Neuron (in vitro differentiated cells): ENCODE results near the gene CD177.
"Not testable (repeated sequence)": the region's sequence is repeated elsewhere in the genome, so short reads cannot be mapped to it uniquely, and the experiment has no call there.

Experiments used
- H2AFZ ChIP-seq: one replicate; pipeline ENCODE4 v1.6.1; 2013; ENCODE audit warnings: low read depth, mild to moderate bottlenecking, inconsistent platforms, low read length, moderate library complexity
- H3K27me3 ChIP-seq: one replicate; pipeline ENCODE4 v1.6.1; 2013; ENCODE audit warnings: low read length; ENCODE audit not compliant: insufficient read depth
- H3K36me3 ChIP-seq: one replicate; pipeline ENCODE4 v1.6.1; 2013; ENCODE audit warnings: low read length; ENCODE audit not compliant: insufficient read depth
- H3K4me1 ChIP-seq: one replicate; pipeline ENCODE4 v1.6.1; 2013; ENCODE audit warnings: low read length; ENCODE audit not compliant: insufficient read depth
- H3K4me3 ChIP-seq: 2 replicates; pipeline ENCODE4 v1.5.1; 2013; ENCODE audit warnings: mild to moderate bottlenecking, low read length, moderate library complexity
- H3K9me3 ChIP-seq: one replicate; pipeline ENCODE4 v1.6.1; 2013; ENCODE audit warnings: low read length

Gene CD177

DNA sequence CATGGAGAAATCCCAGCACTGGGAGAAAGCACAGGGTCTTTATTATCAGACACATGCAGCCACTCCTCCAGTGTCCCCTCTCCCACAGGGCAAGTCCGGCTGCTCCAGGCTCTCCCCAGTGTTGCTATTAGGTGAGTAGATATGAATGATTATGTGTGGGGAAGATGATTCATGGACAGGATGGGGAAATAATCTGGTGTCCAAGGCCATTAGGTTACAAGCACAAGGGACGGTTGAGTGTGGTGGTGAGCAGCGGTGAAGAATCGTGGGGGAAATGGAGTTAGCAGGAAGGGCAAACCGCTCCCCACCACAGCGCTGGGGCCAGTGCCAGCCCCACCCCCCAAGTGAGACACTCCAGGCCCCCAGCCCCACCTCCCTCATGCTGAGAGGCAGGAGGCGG, 19.0 kb downstream of the CD177 start:
- Histone ChIP-seq H3K27me3 (no peaks in the 10 kb centered on the region), H3K4me3 (no peak overlapping the region), H3K4me1 (no peaks in the 10 kb centered on the region), H2AFZ (no peak overlapping the region), H3K9me3 (no peaks in the 10 kb centered on the region), H3K36me3 (no peaks in the 10 kb centered on the region)

DNA sequence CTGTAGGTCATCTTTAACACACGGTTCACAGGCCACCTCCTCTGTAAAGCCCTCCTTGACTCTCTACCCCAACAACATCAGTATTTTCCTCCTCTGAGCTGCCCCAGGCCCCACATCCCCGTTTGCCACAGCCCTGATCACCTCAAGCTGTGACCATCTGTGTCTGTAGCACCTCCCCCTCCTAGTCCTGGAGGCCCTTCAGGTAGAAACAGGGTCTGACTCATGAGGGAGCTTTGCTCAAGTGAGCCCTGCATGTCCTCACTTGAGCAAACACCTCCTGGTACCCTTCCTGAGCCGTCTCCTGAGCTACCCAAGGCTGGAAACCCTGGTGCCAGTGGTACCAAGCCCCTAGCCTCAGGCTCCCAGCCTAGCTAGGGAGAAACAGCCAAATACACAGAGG, 24.1 kb downstream of the CD177 start:
- not testable (repeated sequence) for H3K4me1 ChIP-seq, H3K4me3 ChIP-seq, H3K36me3 ChIP-seq, H3K27me3 ChIP-seq, H2AFZ ChIP-seq, H3K9me3 ChIP-seq

GRCh38 chr19:43380008-43380407, 26.5 kb downstream of the CD177 start:
- H3K4me3 ChIP-seq: no peak overlapping the region
- H3K9me3 ChIP-seq: no peaks in the 10 kb centered on the region
- no peaks in the 10 kb centered on the region for H3K4me1 ChIP-seq
- H3K36me3 ChIP-seq: no peaks in the 10 kb centered on the region
- no peak overlapping the region for H2AFZ ChIP-seq
- H3K27me3 ChIP-seq: no peaks in the 10 kb centered on the region

DNA sequence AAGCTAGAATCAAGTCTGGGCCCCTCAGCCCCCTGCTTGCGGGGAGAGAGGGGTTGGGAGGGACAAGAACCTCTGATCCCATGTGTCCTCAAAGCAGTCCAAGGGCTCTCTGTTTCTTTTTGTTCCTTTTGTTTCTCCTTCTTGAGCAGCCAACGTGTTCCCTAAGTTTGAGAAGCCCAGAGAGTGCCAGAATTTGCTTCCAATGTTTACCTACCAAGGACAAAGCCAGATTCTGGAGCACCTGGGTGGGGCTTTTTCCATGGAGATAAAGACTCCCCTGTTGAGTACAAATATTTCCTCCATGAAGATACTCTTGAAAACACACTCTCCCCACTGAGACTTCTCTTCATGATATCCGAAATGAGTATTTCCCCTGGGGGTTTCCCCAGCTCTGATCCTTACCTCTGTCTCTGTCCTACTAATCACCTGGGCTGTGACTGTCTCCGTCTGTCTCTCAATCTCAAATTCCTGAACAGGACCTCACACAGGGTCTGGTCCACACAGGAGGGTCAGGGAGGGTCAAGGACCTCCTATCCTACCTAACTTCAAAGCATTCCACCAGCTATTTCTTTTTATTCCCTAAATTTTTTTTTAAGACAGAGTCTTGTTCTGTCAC, 27.4 kb downstream of the CD177 start:
- H3K36me3 ChIP-seq: no peaks in the 10 kb centered on the region
- no peaks in the 10 kb centered on the region for H3K27me3 ChIP-seq
- H2AFZ ChIP-seq: no peak overlapping the region
- no peaks in the 10 kb centered on the region for H3K9me3 ChIP-seq
- H3K4me3 ChIP-seq: no peak overlapping the region
- H3K4me1 ChIP-seq: no peaks in the 10 kb centered on the region

DNA sequence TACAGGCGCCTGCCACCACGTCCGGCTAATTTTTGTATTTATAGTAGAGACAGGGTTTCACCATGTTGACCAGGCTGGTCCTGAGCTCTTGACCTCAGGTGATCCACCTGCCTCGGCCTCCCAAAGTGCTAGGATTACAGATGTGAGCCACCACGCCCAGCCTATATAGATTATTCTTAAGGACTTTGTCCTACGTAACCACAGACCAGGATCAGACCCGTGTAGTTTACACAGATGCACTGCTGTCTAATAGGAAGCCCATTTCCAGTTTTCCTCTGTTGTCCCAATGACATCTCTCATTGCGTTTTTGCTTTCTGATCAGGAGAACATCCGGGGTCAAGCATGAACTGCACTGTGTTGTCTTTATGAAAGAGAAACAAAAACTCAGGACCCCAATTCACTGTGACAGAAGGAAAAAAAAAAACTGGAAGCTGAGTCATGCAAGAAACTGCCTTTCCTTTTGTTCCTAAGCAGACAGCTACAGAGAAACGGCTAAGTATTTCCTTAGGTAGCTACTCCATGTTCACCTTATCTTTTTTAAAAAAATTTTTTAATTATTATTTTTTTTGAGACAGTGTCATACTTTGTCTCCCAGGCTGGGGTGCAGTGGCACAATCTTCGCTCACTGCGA, 29.2 kb downstream of the CD177 start:
- H3K4me3 ChIP-seq, H3K27me3 ChIP-seq, H2AFZ ChIP-seq, H3K36me3 ChIP-seq, H3K4me1 ChIP-seq, H3K9me3 ChIP-seq: not testable (repeated sequence)

GRCh38 chr19:43383254-43383653, 29.8 kb downstream of the CD177 start:
- not testable (repeated sequence) for H3K36me3 ChIP-seq, H3K4me3 ChIP-seq, H3K9me3 ChIP-seq, H3K27me3 ChIP-seq, H2AFZ ChIP-seq, H3K4me1 ChIP-seq

- H3K36me3 ChIP-seq, H3K27me3 ChIP-seq, H3K9me3 ChIP-seq, H2AFZ ChIP-seq, H3K4me1 ChIP-seq, H3K4me3 ChIP-seq: not testable (repeated sequence)
Measured at GRCh38 chr19:43383759-43384158, 30.3 kb downstream of the CD177 start.

DNA sequence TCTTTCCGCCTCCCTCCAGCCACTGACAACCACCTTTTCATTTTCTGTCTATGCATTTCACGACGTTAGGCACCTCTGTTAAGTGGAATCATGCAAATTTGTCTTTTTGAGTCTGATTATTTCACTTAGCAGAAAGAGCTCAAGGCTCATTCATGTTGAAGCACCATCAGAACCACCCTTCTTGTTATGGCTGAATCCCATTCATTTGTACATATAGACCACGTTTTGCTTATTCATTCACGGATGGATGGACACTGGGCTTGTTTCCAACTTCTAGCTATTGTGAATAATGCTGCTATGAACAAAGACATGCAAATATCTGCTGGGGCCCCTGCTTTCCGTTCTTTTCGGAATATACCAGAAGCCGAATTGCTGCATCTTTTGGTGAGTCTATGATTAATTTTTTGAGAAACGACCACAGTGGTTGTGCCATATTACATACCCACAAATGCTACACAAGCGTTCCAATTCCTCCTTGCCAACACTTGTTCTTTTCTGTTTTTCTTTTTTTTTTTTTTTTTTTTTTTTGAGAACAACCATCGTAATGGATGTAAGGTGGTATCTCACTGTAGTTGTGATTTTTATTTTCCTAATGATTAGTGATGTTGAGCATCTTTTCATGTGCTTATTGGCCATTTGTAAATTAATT, 37.5 kb downstream of the CD177 start:
- H2AFZ ChIP-seq, H3K9me3 ChIP-seq, H3K4me1 ChIP-seq, H3K27me3 ChIP-seq, H3K36me3 ChIP-seq, H3K4me3 ChIP-seq: not testable (repeated sequence)

- not testable (repeated sequence) for H3K9me3 ChIP-seq, H3K27me3 ChIP-seq, H3K4me1 ChIP-seq, H2AFZ ChIP-seq, H3K4me3 ChIP-seq, H3K36me3 ChIP-seq
Measured at GRCh38 chr19:43391552-43391935, 38.1 kb downstream of the CD177 start.

GRCh38 chr19:43393501-43393900, 40.0 kb downstream of the CD177 start:
- H2AFZ ChIP-seq, H3K27me3 ChIP-seq, H3K36me3 ChIP-seq, H3K9me3 ChIP-seq, H3K4me1 ChIP-seq, H3K4me3 ChIP-seq: not testable (repeated sequence)

DNA sequence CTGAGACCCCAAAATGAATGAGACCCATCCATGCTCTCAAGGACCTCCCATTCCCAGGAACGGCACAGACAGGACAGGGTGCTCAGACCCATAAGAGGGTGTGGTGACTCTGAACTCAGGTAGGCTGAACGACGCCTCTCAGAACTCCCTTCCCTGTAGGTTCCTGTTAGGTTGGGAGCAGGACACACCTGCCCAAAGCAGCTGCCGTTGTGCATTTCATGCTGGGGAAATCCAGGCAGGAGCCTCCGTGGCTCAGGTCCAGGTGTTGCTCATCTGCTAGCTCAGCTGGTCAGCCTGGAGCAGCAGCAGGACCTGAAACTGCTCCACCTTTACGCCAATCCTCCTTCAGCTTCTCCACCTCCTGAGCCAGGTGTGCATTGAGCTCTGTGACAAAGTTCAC, 42.1 kb downstream of the CD177 start:
- H3K9me3 ChIP-seq: no peaks in the 10 kb centered on the region
- no peak overlapping the region for H3K4me3 ChIP-seq
- H2AFZ ChIP-seq: no peak overlapping the region
- no peaks in the 10 kb centered on the region for H3K36me3 ChIP-seq
- H3K27me3 ChIP-seq: no peaks in the 10 kb centered on the region
- no peaks in the 10 kb centered on the region for H3K4me1 ChIP-seq

DNA sequence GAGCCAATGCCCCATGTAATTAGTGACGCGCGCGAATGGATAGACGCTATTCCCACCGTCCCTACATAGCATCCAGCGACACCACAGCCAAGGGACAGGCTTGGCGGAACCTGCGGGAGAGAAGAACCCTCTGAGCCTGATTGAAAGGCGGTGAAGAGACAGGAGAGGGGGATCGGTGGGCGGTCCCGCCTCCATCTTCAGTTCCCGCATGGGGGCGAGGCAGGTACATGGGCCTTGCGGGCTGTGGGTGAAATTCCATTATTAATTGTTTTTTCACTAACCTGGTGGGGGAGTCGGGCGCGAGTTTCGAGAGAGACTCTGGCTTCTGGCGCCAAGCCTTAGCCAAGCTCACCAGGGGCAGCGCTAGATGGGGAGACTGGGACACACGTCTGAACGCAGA, 52.8 kb downstream of the CD177 start:
- H2AFZ ChIP-seq: no peak overlapping the region
- H3K27me3 ChIP-seq: no peaks in the 10 kb centered on the region
- no peaks in the 10 kb centered on the region for H3K36me3 ChIP-seq
- H3K9me3 ChIP-seq: no peaks in the 10 kb centered on the region
- no peaks in the 10 kb centered on the region for H3K4me1 ChIP-seq
- H3K4me3 ChIP-seq: no peak overlapping the region

DNA sequence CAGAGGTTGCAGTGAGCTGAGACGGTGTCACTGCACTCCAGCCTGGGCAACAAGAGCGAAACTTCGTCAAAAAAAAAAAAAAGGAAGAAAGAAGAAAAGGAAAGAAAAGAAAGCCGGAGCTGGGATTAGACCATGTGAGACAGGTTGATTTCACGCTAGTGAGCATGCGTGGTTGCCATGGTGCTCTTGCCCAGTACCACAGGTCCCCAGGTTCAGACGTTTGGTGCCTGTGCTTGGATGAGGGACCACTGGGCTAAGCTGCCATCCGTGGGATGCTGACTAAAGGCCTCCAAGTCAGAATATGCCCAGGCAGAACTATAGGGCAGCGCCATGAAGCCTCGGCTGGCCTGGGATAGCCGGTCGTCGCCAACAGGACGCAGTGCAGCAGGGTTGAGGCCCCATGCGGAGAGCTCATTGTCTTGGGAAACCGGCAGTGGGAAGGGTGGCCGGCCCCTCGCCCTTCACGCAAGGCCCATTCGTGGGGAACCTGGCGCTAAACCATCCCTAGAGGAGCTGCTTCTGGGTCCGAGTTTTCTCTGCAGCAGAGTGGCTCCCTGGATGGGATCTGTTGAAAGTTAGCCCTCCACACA, 54.0 kb downstream of the CD177 start:
- Histone ChIP-seq H3K36me3 (no peaks in the 10 kb centered on the region), H3K27me3 (no peaks in the 10 kb centered on the region), H3K9me3 (no peaks in the 10 kb centered on the region), H3K4me1 (no peaks in the 10 kb centered on the region), H3K4me3 (no peak overlapping the region), H2AFZ (no peak overlapping the region)
